Pancreas (tissue), 10 donors: ENCODE measurements around the gene DMAP1. TPM values are rescaled to one million over a fixed set of nuclear protein-coding genes. Genes with fewer than 3 reads are reported as not detected.
"Not testable (repeated sequence)": the region's sequence is repeated elsewhere in the genome, so short reads cannot be mapped to it uniquely, and the experiment has no call there.

ENCODE experiments used
- ATAC-seq, 4 donors: fragments of 200-7000 bp; cut with Tn5 transposase; one replicate each; pipeline versions ENCODE4 v1.8.0 to v1.9.1; 2020; ENCODE audit warnings: mild to moderate bottlenecking in 4 of 4, moderate library complexity in 4 of 4
- DNase-seq, 6 donors: peaks; one replicate each; pipeline ENCODE4 v3.0.0-alpha.2; 2020
- FAIRE-seq: peaks from 2 replicates; lab custom pipeline; 2012; peaks lifted over from hg19 to GRCh38; lab: Jason Lieb, UNC
- H3K27ac ChIP-seq, 4 donors: fragments of 200-600 bp; sonication (generic); 1 replicate in 3 of 4; 2 replicates in 1 of 4; pipeline versions ENCODE4 v1.5.0 to v1.8.0; 2020
- H3K27me3 ChIP-seq, 4 donors: fragments of 200-600 bp; one replicate each; pipeline ENCODE4 v1.8.0; 2021
- H3K36me3 ChIP-seq, 3 donors: fragments of 200-600 bp; sonication (generic) in 1 of 3; one replicate each; pipeline versions ENCODE4 v1.5.0 to v1.8.0; 2020 to 2021
- H3K4me1 ChIP-seq, 3 donors: fragments of 200-600 bp; one replicate each; pipeline ENCODE4 v1.8.0; 2021
- H3K4me3 ChIP-seq, 4 donors: fragments of 200-600 bp; sonication (generic) in 2 of 4; one replicate each; pipeline versions ENCODE4 v1.5.0 to v1.8.0; 2020 to 2021
- H3K9me3 ChIP-seq, 4 donors: fragments of 200-600 bp; one replicate each; pipeline ENCODE4 v1.8.0; 2021
- CTCF ChIP-seq, 4 donors: fragments of 200-600 bp; sonication (generic) in 3 of 4; IDR thresholded peaks; one replicate each; pipeline versions ENCODE4 v1.5.0 to v1.8.0; 2021; ENCODE audit warnings: antibody characterized with exemption in 4 of 4
- WGBS, 2 donors: extraction: QIAGEN DNeasy Blood & Tissue Kit; methylation state at CpG; one replicate each; pipeline ENCODE4 v1.1.7; 2013; 5-methylcytosine and 5-hydroxymethylcytosine counted together
- intact Hi-C, 3 donors: fragments of 100-400 bp; cut with DNase I; formaldehyde crosslinking; loops; one replicate each; pipeline versions ENCODE4 v1.11.1 to v1.14.2; 2022
- polyA plus RNA-seq, 2 donors: library from polyadenylated mRNA; stranded (reverse); fragments of 200-250 nt; gene quantifications; one replicate each; pipeline ENCODE4 v1.2.3, GENCODE V29; 2013
- total RNA-seq, 6 donors: library from RNA; stranded (reverse); fragmentation: NEBNext Ultra II Directional in 4 of 6; extraction: Animal tissue kit (Norgen Biotek cat#: 25700) in 4 of 6; gene quantifications; one replicate each; pipeline versions ENCODE4 v1.2.1 to v1.2.4, GENCODE V29; 2021 to 2023
- donor health status: healthy with polysubstance abuse.
- donor health status: DM: no; HTN: no; CAD: no; lungs with moderate emphysema.
- donor health status: DM: no; HTN: no; CAD: no.
- donor health status: control.
- donor health status: control.
- donor health status: Bipolar disorder and iron deficiency.
- donor health status: DM: yes; HTN: yes; CAD: no.
- donor health status: DM: no; HTN: no; CAD: no.
- donor health status: DM: no; HTN: no; CAD: no.
- donor health status: DM: yes; HTN: yes; CAD: no.

DMAP1 gene
- total and polyA plus RNA-seq, 8 donors = 18.1 to 149 (median 27.8) TPM

- Histone ChIP-seq H3K9me3 (no peaks in the 10 kb centered on the region), H3K27me3 (no peaks in the 10 kb centered on the region), H3K4me3 (no peak overlapping the region), H3K4me1 (no peaks in the 10 kb centered on the region), H3K36me3 (no peaks in the 10 kb centered on the region), H3K27ac (no peak overlapping the region)
- TF ChIP-seq CTCF (IDR thresholded peaks at IDR 0.05) = no peak
- ATAC-seq = no peak
- intact Hi-C loops = no loop called here
- FAIRE-seq = no peak
- DNase-seq = no peak
- 84 to 89% methylated on average over 8 of the region's 8 CpGs for WGBS, 2 donors
These were observed 12.9 kb upstream of the DMAP1 start for GRCh38 chr1:44200336-44200735.

GRCh38 chr1:44206545-44206944, 6.7 kb upstream of the DMAP1 start:
- intact Hi-C loops, H3K9me3 ChIP-seq, H3K4me3 ChIP-seq, H3K36me3 ChIP-seq, ATAC-seq, FAIRE-seq, H3K27me3 ChIP-seq, H3K4me1 ChIP-seq, DNase-seq, H3K27ac ChIP-seq: not testable (repeated sequence)
- WGBS, 2 donors = 75 to 89% methylated on average over 5 of the region's 5 CpGs

GRCh38 chr1:44208226-44208625, 5.0 kb upstream of the DMAP1 start:
- ATAC-seq = no peak
- DNase-seq = no peak
- Histone ChIP-seq H3K4me3 (no peak overlapping the region), H3K27ac (no peak overlapping the region), H3K9me3 (no peaks in the 10 kb centered on the region), H3K27me3 (no peaks in the 10 kb centered on the region), H3K36me3 (no peaks in the 10 kb centered on the region), H3K4me1 (peaks cover 6 to 7% (median 6%) of the 10 kb centered on the region in 3 donors)
- intact Hi-C loops = no loop called here
- no peak for TF ChIP-seq CTCF (IDR thresholded peaks at IDR 0.05)
- no peak for FAIRE-seq

- TF ChIP-seq CTCF (IDR thresholded peaks at IDR 0.05) = no peak
- Histone ChIP-seq H3K4me3 (no peak overlapping the region), H3K27ac (no peak overlapping the region), H3K4me1 (peaks cover 6 to 14% (median 6%) of the 10 kb centered on the region in 3 donors), H3K9me3 (no peaks in the 10 kb centered on the region), H3K27me3 (no peaks in the 10 kb centered on the region), H3K36me3 (no peaks in the 10 kb centered on the region)
- intact Hi-C loops = loop anchor here in 1 of 3 donors (10.0 kb wide), 1 partner anchor 384 kb away; no protein-coding TSS in a partner anchor
- DNase-seq (no peak), ATAC-seq (no peak), FAIRE-seq (no peak)
- 95 to 100% methylated on average over 1 of the region's 1 CpG for WGBS, 2 donors
These were observed 2.7 kb upstream of the DMAP1 start for GRCh38 chr1:44210595-44210994.

GRCh38 chr1:44212355-44213221, 683 bp upstream of the DMAP1 start:
- H3K9me3 ChIP-seq = no peaks in the 10 kb centered on the region
- H3K4me3 ChIP-seq = peak overlapping the region; percentile 70 to 93 (median 82)
- H3K36me3 ChIP-seq = no peaks in the 10 kb centered on the region
- no peak for FAIRE-seq
- intact Hi-C loops = loop anchor here in 1 of 3 donors (10.0 kb wide), 1 partner anchor 382 kb away; no protein-coding TSS in a partner anchor
- peak overlapping the region in 2 of 4 donors; percentile 41 to 60 for H3K27ac ChIP-seq
- WGBS, 2 donors = 36% methylated on average over 9 of the region's 9 CpGs
- H3K27me3 ChIP-seq = no peaks in the 10 kb centered on the region
- no peak for DNase-seq
- peaks cover 6 to 14% (median 6%) of the 10 kb centered on the region in 3 donors for H3K4me1 ChIP-seq
- TF ChIP-seq CTCF (IDR thresholded peaks at IDR 0.05) = no peak
- ATAC-seq = peak in 1 of 4 donors; percentile 1
